GM19324 (cell line): Measurements from ENCODE around the gene GJA1.

Source experiments
- ATAC-seq: cut with Tn5 transposase; IDR thresholded peaks from one replicate; pipeline ENCODE4 v1.9.1; 2021; ENCODE audit warnings: mild to moderate bottlenecking, moderate library complexity; ENCODE audit not compliant: unreplicated experiment, low FRiP score

The GJA1 gene

GRCh38 chr6:121482004-121482693 lies 46.7 kb downstream of the GJA1 start:
- no peak for ATAC-seq

- ATAC-seq = no peak
Observed at GRCh38 chr6:121482751-121483150, 47.3 kb downstream of the GJA1 start.

GRCh38 chr6:121485359-121485811 lies 49.9 kb downstream of the GJA1 start:
- no peak for ATAC-seq

DNA sequence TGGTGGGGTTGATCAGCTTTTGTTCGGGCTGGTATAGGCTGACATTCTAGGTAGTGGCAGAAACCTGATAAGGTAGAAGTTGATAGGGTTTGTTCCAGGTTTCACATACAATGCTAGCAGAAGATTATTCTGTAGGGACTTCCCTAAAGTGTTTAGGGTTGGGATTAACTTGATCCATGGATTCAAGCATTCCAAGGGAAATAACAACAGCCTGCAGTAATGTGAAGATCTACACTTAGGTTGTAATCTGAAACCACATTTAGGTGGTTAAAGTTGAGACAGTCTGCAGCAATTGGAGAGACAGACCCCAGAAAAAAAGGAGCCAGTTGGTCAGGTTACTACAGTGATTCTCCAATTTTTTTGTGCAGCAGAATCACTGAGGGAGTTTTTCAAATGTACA lies 56.1 kb downstream of the GJA1 start:
- no peak for ATAC-seq

DNA sequence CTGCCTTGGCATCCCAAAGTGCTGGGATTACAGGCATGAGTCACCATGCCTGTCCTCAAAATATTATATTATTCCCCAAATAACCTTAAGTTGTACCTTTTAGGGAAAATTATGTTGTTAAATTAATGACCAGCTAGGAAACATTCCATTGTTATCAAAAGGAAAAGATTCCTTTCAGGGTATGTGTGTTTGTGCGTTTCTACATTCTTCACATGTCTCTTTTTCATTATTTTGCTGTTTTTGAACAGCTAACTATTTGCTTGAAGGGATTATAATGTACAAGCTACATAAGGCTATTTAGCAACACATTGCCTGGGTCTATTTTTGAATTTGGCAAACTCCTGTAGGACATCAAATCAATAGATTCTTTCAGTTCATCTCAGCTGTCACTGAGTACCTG lies 57.1 kb downstream of the GJA1 start:
- ATAC-seq = no peak

DNA sequence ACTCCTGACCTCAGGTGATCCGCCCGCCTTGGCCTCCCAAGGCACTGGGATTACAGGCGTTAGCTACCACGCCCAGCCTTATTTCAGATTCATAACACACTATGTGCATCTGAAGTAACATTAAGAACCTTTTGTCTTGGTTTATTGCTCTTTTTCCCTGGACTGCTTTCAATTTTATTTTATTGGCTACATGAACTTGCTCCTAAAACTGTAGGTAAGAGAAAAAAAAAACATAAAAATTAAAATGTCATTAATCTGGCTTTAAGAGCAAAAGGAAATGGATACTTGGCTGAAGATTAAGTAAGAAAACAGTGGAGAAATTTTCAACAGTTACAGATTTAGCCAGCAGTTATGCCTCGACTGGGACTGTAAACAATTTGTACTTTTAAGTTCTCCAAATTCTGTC lies 62.5 kb downstream of the GJA1 start:
- no peak for ATAC-seq

DNA sequence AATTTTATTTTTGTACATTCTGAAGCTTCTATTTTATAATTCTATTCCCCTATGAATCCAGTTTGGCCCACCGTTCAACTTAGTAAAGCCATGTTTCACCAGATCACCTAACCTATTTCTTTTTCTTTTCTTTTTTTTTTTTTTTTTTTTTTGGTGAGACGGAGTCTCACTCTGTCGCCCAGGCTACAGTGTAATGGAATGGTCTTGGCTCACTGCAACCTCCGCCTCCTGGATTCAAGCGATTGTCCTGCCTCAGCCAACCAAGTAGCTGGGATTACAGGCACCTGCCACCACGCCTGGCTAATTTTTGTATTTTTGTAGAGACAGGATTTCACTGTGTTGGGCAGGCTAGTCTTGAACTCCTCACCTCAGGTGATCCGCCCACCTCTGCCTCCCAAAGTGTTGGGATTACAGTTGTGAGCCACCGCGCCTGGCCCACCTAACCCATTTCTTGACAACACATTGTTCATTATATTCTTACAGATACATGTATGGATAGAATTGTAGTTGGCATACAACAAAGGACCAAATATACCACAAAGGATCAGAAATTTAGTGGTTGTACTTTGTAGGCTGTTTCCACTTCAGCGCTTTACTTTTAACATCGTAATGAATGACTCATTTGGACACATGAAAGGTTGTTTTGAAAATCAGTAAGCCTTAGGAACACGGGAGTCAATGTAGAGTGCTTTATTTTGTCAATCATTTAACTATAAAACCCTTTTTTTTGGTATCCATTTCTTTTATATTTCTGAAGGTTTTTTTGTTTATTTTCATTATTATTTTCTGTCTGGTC lies 63.2 kb downstream of the GJA1 start:
- no peak for ATAC-seq
